ENCODE data around the gene RBBP8NL. TPM values are rescaled to one million over a fixed set of nuclear protein-coding genes. Genes with fewer than 3 reads are reported as not detected.

RBBP8NL gene
- total RNA-seq, 1 experiment from 2014 or later, result 6.2 TPM

DNA sequence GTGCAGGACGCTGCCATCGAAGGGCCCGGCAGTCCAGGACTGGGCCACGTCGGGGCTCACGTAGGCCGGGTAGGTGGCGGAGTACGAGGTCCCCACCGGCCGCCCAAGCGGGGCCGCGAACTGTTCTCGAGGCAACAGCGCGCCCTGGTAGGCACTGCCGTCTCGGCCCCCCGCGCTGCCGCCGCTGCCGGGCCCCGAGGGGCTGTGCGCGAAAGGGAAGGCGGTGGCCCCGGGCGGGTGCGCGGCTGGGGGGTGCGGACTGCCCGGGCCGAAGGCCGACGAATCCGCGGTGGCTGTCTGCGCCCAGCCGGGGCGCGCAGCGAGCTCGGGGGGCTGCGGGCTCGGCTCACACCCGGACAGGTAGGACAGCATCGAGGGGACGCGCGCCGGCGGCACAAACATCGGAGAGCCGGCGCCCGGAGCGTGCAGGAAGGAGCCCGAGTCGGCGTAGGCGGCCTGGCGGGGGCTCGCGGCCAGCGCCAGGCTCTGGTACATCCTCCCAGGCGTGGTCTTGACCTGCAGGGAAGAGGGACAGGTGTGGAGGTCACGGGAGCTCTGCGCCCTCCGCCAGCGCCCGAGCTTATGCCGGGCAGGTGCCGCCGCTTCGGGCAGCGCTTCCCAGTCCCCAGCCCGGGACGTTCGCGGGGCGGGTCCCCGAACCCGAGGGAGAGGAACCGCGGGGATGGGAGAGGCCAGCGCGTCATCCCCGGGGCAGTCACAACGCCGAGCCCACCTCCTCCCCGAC is 47.9 kb upstream of the RBBP8NL start:
- H3K4me3 Mint-ChIP-seq (ENCODE audit: low read depth, unreplicated experiment), result peak overlapping the region; percentile 29
- peaks cover 69% of the 10 kb centered on the region for H3K27me3 Mint-ChIP-seq (ENCODE audit: unreplicated experiment)
- intact Hi-C loops (cut with micrococcal nuclease; ENCODE audit: unreplicated experiment), result no loop called here

GRCh38 chr20:62474604-62475026 is 47.3 kb upstream of the RBBP8NL start:
- no peak for TF ChIP-seq CTCF (IDR thresholded peaks at IDR 0.05; ENCODE audit: unreplicated experiment)
- intact Hi-C loops (cut with micrococcal nuclease; ENCODE audit: unreplicated experiment), result no loop called here
- peaks cover 19% of the 10 kb centered on the region for H3K4me1 Mint-ChIP-seq (ENCODE audit: low read depth, unreplicated experiment)
- H3K9me3 Mint-ChIP-seq (ENCODE audit: low read depth, unreplicated experiment), result no peaks in the 10 kb centered on the region
- CTCF ChIA-PET, result no interaction called here
- no TSS peak for BruUV-seq (replicated peaks)
- H3K27ac Mint-ChIP-seq (ENCODE audit: unreplicated experiment), result no peak overlapping the region
- no peak for DNase-seq
- H3K4me3 Mint-ChIP-seq (ENCODE audit: low read depth, unreplicated experiment), result no peak overlapping the region
- H3K36me3 Mint-ChIP-seq (ENCODE audit: insufficient read depth, unreplicated experiment), result peaks cover 6% of the 10 kb centered on the region
- peaks cover 69% of the 10 kb centered on the region for H3K27me3 Mint-ChIP-seq (ENCODE audit: unreplicated experiment)

More for the DNA sequence above, 47.9 kb upstream of the RBBP8NL start:
- Mint-ChIP-seq H3K9me3 (ENCODE audit: low read depth, unreplicated experiment) (no peaks in the 10 kb centered on the region), H3K36me3 (ENCODE audit: insufficient read depth, unreplicated experiment) (peaks cover 6% of the 10 kb centered on the region), H3K4me1 (ENCODE audit: low read depth, unreplicated experiment) (peaks cover 20% of the 10 kb centered on the region), H3K27ac (ENCODE audit: unreplicated experiment) (no peak overlapping the region)
- DNase-seq, result no peak
- CTCF ChIA-PET, result no interaction called here
- BruUV-seq (replicated peaks), result no TSS peak
- no peak for TF ChIP-seq CTCF (IDR thresholded peaks at IDR 0.05; ENCODE audit: unreplicated experiment)

DNA sequence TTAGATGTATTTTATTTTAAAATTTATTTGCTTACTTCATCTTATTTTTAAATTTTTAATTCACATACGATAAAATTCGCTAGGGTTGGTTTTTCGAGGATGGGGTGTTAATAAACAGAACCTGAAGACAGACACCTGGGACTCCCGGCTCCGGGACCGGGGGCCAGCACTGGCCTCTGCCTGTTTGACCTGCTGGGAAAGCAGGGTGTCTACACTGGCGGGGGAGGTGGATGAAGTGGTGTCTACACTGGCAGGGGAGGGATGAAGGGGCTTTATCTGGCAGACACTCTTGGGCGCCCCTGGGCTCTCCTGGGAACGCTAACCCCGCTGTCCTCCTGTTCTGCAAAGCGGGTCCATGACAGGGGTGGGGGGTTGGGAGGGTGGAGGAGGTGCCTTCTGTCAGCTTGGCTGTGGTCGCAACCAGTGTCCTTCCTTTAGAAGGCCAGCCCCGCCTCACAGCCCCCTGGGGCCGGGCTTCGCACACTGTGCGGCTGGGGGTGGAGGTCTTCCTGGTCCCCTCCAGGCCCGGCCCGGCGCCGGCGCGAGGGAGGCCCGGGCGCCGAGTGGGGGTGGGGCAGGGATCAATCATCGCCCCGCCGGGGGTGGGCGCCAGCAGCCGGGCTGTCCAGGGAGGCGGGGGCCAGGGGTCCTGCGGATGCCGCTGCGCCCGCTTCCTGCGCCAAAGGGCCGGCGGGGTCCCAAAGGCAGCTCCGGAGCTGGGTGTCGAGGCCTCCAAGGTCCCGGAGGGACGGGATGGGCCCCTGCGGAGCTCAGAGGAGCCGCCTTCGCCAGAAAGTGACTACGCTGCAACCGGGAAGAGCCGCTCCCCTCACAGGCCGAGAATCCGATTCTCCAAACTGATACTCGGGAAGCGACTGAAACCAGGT is 46.6 kb upstream of the RBBP8NL start:
- BruUV-seq (replicated peaks), result no TSS peak
- intact Hi-C loops (cut with micrococcal nuclease; ENCODE audit: unreplicated experiment), result no loop called here

More for the DNA sequence above, 46.6 kb upstream of the RBBP8NL start:
- no peaks in the 10 kb centered on the region for H3K9me3 Mint-ChIP-seq (ENCODE audit: low read depth, unreplicated experiment)
- DNase-seq, result no peak
- CTCF ChIA-PET, result no interaction called here
- H3K4me3 Mint-ChIP-seq (ENCODE audit: low read depth, unreplicated experiment), result no peak overlapping the region
- TF ChIP-seq CTCF (IDR thresholded peaks at IDR 0.05; ENCODE audit: unreplicated experiment), result no peak
- H3K27ac Mint-ChIP-seq (ENCODE audit: unreplicated experiment), result no peak overlapping the region
- peaks cover 69% of the 10 kb centered on the region for H3K27me3 Mint-ChIP-seq (ENCODE audit: unreplicated experiment)
- peaks cover 6% of the 10 kb centered on the region for H3K36me3 Mint-ChIP-seq (ENCODE audit: insufficient read depth, unreplicated experiment)
- peaks cover 12% of the 10 kb centered on the region for H3K4me1 Mint-ChIP-seq (ENCODE audit: low read depth, unreplicated experiment)

Measured in Calu3 (cell line).